HEK293 (cell line): Measurements from ENCODE around the gene GIN1.

Experiments used
- CTCF ChIA-PET: fragments of 350-600 bp; formaldehyde crosslinking; extraction: SDS; loops from one replicate; lab custom pipeline; 2021; ENCODE audit warnings: antibody characterized with exemption; lab: Yijun Ruan, JAX
- POLR2A ChIA-PET: fragments of 300-600 bp; formaldehyde crosslinking; extraction: SDS; loops from one replicate; lab custom pipeline; 2020; ENCODE audit warnings: antibody characterized with exemption, inconsistent platforms; lab: Yijun Ruan, JAX
- H3K27ac ChIP-seq: fragments of 200-500 bp; sonication (Bioruptor generic); 2 replicates; pipeline ENCODE4 v1.5.1; 2014; ENCODE audit warnings: low read depth, low read length, control low read depth, inconsistent platforms; ENCODE audit errors: extremely low read depth
- H3K36me3 ChIP-seq, 2 experiments: fragments of 200-500 bp in 1 of 2; sonication (Bioruptor generic) in 1 of 2; 1 replicate in 1 of 2; 2 replicates in 1 of 2; pipeline ENCODE4 v1.5.1; 2014 to 2017; ENCODE audit warnings: inconsistent platforms in 2 of 2, low read length in 2 of 2; ENCODE audit not compliant: control insufficient read depth in 2 of 2, insufficient read depth in 1 of 2
- H3K4me1 ChIP-seq: fragments of 200-500 bp; sonication (Bioruptor generic); 2 replicates; pipeline ENCODE4 v1.5.1; 2014; ENCODE audit warnings: mild to moderate bottlenecking, low read length, inconsistent platforms; ENCODE audit not compliant: control insufficient read depth, insufficient read depth
- H3K4me3 ChIP-seq: 2 replicates; pipeline ENCODE4 v1.5.1; 2011; ENCODE audit warnings: low read depth, mild to moderate bottlenecking, control low read depth, low read length, moderate library complexity
- H3K9me3 ChIP-seq: fragments of 200-500 bp; sonication (Bioruptor generic); 2 replicates; pipeline ENCODE4 v1.5.1; 2014; ENCODE audit warnings: low read depth, low read length, inconsistent platforms; ENCODE audit not compliant: control insufficient read depth, insufficient read depth
- BCL11A ChIP-seq: fragments of 450-650 bp; formaldehyde crosslinking; IDR thresholded peaks from 2 replicates; pipeline ENCODE4 v1.5.1; 2016; ENCODE audit warnings: low read depth, missing biosample characterization, missing genetic modification characterization
- MYNN ChIP-seq: fragments of 450-650 bp; formaldehyde crosslinking; IDR thresholded peaks from 2 replicates; pipeline ENCODE4 v1.5.1; 2016; ENCODE audit warnings: missing biosample characterization, missing genetic modification characterization, borderline replicate concordance
- SP7 ChIP-seq: fragments of 450-650 bp; formaldehyde crosslinking; IDR thresholded peaks from 2 replicates; pipeline ENCODE4 v1.5.1; 2016; ENCODE audit warnings: missing biosample characterization, missing genetic modification characterization
- TSHZ1 ChIP-seq: fragments of 450-650 bp; formaldehyde crosslinking; IDR thresholded peaks from 2 replicates; pipeline ENCODE4 v1.5.1; 2016; ENCODE audit warnings: missing biosample characterization, missing genetic modification characterization, borderline replicate concordance
- ZBTB49 ChIP-seq: fragments of 450-650 bp; formaldehyde crosslinking; IDR thresholded peaks from 2 replicates; pipeline ENCODE4 v1.5.1; 2016; ENCODE audit warnings: missing biosample characterization, missing genetic modification characterization, low read depth
- ZEB2 ChIP-seq: fragments of 450-650 bp; formaldehyde crosslinking; IDR thresholded peaks from 2 replicates; pipeline ENCODE4 v1.5.1; 2016; ENCODE audit warnings: missing biosample characterization, missing genetic modification characterization
- ZFP37 ChIP-seq: fragments of 450-650 bp; formaldehyde crosslinking; IDR thresholded peaks from 2 replicates; pipeline ENCODE4 v1.5.1; 2016; ENCODE audit warnings: missing biosample characterization, missing genetic modification characterization
- ZNF132 ChIP-seq: fragments of 450-650 bp; formaldehyde crosslinking; IDR thresholded peaks from 2 replicates; pipeline ENCODE4 v1.5.1; 2017; ENCODE audit warnings: missing biosample characterization, missing genetic modification characterization, borderline replicate concordance
- ZNF140 ChIP-seq: fragments of 450-650 bp; formaldehyde crosslinking; IDR thresholded peaks from 2 replicates; pipeline ENCODE4 v1.5.1; 2016; ENCODE audit warnings: missing biosample characterization, missing genetic modification characterization
- ZNF239 ChIP-seq: fragments of 450-650 bp; formaldehyde crosslinking; IDR thresholded peaks from 2 replicates; pipeline ENCODE4 v1.5.1; 2016; ENCODE audit warnings: missing biosample characterization, missing genetic modification characterization
- ZNF24 ChIP-seq: fragments of 450-650 bp; formaldehyde crosslinking; IDR thresholded peaks from 2 replicates; pipeline ENCODE4 v1.5.1; 2016; ENCODE audit warnings: missing biosample characterization, missing genetic modification characterization
- ZNF394 ChIP-seq: fragments of 450-650 bp; formaldehyde crosslinking; IDR thresholded peaks from 2 replicates; pipeline ENCODE4 v1.5.1; 2016; ENCODE audit warnings: missing biosample characterization, missing genetic modification characterization, mild to moderate bottlenecking, moderate library complexity, borderline replicate concordance
- ZNF423 ChIP-seq: fragments of 450-650 bp; formaldehyde crosslinking; IDR thresholded peaks from 2 replicates; pipeline ENCODE4 v1.5.1; 2016; ENCODE audit warnings: missing biosample characterization, missing genetic modification characterization
- ZNF426 ChIP-seq: fragments of 450-650 bp; formaldehyde crosslinking; IDR thresholded peaks from 2 replicates; pipeline ENCODE4 v1.5.1; 2017; ENCODE audit warnings: missing biosample characterization, missing genetic modification characterization, mild to moderate bottlenecking, inconsistent platforms, moderate library complexity
- ZNF514 ChIP-seq: fragments of 450-650 bp; formaldehyde crosslinking; IDR thresholded peaks from 2 replicates; pipeline ENCODE4 v1.5.1; 2016; ENCODE audit warnings: missing biosample characterization, missing genetic modification characterization
- ZNF521 ChIP-seq: fragments of 450-650 bp; formaldehyde crosslinking; IDR thresholded peaks from 2 replicates; pipeline ENCODE4 v1.5.1; 2017; ENCODE audit warnings: missing biosample characterization, mild to moderate bottlenecking, missing genetic modification characterization
- ZNF555 ChIP-seq: fragments of 450-650 bp; formaldehyde crosslinking; conservative IDR thresholded peaks from 2 replicates; pipeline ENCODE4 v1.5.1; 2017; ENCODE audit warnings: missing biosample characterization, mild to moderate bottlenecking, missing genetic modification characterization, inconsistent platforms
- ZNF623 ChIP-seq: fragments of 450-650 bp; formaldehyde crosslinking; IDR thresholded peaks from 2 replicates; pipeline ENCODE4 v1.5.1; 2016; ENCODE audit warnings: missing biosample characterization, missing genetic modification characterization
- ZNF626 ChIP-seq: fragments of 450-650 bp; sonication (Bioruptor Pico); formaldehyde crosslinking; IDR thresholded peaks from 2 replicates; pipeline ENCODE4 v1.5.1; 2018; ENCODE audit warnings: missing biosample characterization, missing genetic modification characterization, inconsistent platforms
- ZNF777 ChIP-seq: fragments of 450-650 bp; formaldehyde crosslinking; IDR thresholded peaks from 2 replicates; pipeline ENCODE4 v1.5.1; 2017; ENCODE audit warnings: missing biosample characterization, missing genetic modification characterization, borderline replicate concordance
- TF ChIP-seq, protein P1 (sequence below): fragments of 450-650 bp; formaldehyde crosslinking; conservative IDR thresholded peaks from 2 replicates; pipeline ENCODE4 v1.5.1; 2016; ENCODE audit warnings: low read depth, missing biosample characterization, missing genetic modification characterization
- TF ChIP-seq, protein P2 (sequence below): fragments of 450-650 bp; formaldehyde crosslinking; IDR thresholded peaks from 2 replicates; pipeline ENCODE4 v1.5.1; 2016; ENCODE audit warnings: missing biosample characterization, missing genetic modification characterization

GIN1 gene

DNA sequence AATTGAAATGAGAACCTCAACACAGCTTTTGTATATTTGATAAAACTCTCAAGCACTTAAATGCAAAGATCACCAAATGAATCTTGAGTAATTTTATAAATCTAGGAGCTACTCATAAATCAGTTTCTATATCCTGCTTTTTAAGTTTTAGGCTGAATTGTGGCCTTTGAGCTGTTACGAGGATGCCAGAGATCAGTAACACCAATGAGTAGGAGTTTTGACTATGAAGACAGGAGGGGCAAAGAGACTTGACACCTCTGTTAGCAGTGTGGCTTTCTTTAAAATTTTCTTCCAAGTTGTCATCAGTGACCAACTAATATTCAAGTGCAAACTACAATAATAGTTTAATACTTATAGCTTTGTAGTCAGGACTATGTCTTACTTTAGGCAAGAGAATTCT, 12.7 kb upstream of the GIN1 start:
- POLR2A ChIA-PET: no interaction called here
- Histone ChIP-seq H3K4me1 (no peaks in the 10 kb centered on the region), H3K36me3 (peaks cover 0 to 3% of the 10 kb centered on the region in 2 experiments; a peak in 2 of 3 replicates), H3K27ac (no peak overlapping the region), H3K9me3 (no peaks in the 10 kb centered on the region), H3K4me3 (no peak overlapping the region)
- CTCF ChIA-PET: no interaction called here
- TF ChIP-seq ZFP37 (tag by site-specific recombination) (no peak), ZNF626 (tag by site-specific recombination) (no peak), ZEB2 (no peak), MYNN (tag by site-specific recombination) (no peak), SP7 (no peak), ZNF514 (tag by site-specific recombination) (no peak)

- CTCF ChIA-PET: interaction anchor here (0.6 to 1.8 kb wide), 4 partner anchors 11 to 348 kb away, joined by 3 to 7 read pairs (median 3); no protein-coding TSS in a partner anchor
- Histone ChIP-seq H3K4me1 (no peaks in the 10 kb centered on the region), H3K27ac (no peak overlapping the region), H3K36me3 (peaks cover 0 to 3% of the 10 kb centered on the region in 2 experiments; a peak in 1 of 3 replicates), H3K9me3 (no peaks in the 10 kb centered on the region), H3K4me3 (no peak overlapping the region)
- POLR2A ChIA-PET: interaction anchor here (0.9 kb wide), 1 partner anchor 118 kb away, joined by 3 read pairs; no protein-coding TSS in a partner anchor
- TF ChIP-seq ZNF623 (tag by site-specific recombination): peak; percentile 30; the same call in 1 of the 2 replicates
- TF ChIP-seq, protein P1, sequence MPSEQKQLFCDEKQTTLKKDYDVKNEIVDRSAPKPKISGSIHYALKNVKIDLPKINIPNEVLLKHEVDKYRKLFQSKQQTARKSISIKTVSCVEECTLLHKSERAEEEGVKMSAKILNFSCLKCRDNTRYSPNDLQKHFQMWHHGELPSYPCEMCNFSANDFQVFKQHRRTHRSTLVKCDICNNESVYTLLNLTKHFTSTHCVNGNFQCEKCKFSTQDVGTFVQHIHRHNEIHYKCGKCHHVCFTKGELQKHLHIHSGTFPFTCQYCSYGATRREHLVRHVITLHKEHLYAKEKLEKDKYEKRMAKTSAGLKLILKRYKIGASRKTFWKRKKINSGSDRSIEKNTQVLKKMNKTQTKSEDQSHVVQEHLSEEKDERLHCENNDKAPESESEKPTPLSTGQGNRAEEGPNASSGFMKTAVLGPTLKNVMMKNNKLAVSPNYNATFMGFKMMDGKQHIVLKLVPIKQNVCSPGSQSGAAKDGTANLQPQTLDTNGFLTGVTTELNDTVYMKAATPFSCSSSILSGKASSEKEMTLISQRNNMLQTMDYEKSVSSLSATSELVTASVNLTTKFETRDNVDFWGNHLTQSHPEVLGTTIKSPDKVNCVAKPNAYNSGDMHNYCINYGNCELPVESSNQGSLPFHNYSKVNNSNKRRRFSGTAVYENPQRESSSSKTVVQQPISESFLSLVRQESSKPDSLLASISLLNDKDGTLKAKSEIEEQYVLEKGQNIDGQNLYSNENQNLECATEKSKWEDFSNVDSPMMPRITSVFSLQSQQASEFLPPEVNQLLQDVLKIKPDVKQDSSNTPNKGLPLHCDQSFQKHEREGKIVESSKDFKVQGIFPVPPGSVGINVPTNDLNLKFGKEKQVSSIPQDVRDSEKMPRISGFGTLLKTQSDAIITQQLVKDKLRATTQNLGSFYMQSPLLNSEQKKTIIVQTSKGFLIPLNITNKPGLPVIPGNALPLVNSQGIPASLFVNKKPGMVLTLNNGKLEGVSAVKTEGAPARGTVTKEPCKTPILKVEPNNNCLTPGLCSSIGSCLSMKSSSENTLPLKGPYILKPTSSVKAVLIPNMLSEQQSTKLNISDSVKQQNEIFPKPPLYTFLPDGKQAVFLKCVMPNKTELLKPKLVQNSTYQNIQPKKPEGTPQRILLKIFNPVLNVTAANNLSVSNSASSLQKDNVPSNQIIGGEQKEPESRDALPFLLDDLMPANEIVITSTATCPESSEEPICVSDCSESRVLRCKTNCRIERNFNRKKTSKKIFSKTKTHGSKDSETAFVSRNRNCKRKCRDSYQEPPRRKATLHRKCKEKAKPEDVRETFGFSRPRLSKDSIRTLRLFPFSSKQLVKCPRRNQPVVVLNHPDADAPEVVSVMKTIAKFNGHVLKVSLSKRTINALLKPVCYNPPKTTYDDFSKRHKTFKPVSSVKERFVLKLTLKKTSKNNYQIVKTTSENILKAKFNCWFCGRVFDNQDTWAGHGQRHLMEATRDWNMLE (tag by site-specific recombination): peak; percentile 51; the same call in 1 of the 2 replicates
- TF ChIP-seq, protein P2, sequence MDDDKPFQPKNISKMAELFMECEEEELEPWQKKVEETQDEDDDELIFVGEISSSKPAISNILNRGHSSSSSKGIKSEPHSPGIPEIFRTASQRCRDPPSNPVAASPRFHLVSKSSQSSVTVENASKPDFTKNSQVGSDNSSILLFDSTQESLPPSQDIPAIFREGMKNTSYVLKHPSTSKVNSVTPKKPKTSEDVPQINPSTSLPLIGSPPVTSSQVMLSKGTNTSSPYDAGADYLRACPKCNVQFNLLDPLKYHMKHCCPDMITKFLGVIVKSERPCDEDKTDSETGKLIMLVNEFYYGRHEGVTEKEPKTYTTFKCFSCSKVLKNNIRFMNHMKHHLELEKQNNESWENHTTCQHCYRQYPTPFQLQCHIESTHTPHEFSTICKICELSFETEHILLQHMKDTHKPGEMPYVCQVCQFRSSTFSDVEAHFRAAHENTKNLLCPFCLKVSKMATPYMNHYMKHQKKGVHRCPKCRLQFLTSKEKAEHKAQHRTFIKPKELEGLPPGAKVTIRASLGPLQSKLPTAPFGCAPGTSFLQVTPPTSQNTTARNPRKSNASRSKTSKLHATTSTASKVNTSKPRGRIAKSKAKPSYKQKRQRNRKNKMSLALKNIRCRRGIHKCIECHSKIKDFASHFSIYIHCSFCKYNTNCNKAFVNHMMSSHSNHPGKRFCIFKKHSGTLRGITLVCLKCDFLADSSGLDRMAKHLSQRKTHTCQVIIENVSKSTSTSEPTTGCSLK (tag by site-specific recombination): no peak
- TF ChIP-seq ZNF423: no peak
- peak; percentile 56; the same call in 1 of the 2 replicates for TF ChIP-seq ZNF394 (tag by site-specific recombination)
- no peak for TF ChIP-seq BCL11A (tag by site-specific recombination)
- TF ChIP-seq ZNF626 (tag by site-specific recombination): no peak
- peak; percentile 48; the same call in 1 of the 2 replicates for TF ChIP-seq ZNF140 (tag by site-specific recombination)
- TF ChIP-seq ZNF514 (tag by site-specific recombination): no peak
- TF ChIP-seq ZBTB49: no peak
- peak; percentile 44 for TF ChIP-seq ZNF426 (tag by site-specific recombination)
- no peak for TF ChIP-seq ZNF777 (tag by site-specific recombination)
- TF ChIP-seq TSHZ1 (tag by site-specific recombination): no peak
- TF ChIP-seq ZNF24: no peak
- TF ChIP-seq ZNF132 (tag by site-specific recombination): no peak
- TF ChIP-seq ZNF239 (tag by site-specific recombination): no peak
- TF ChIP-seq ZNF521 (tag by site-specific recombination): no peak
- TF ChIP-seq ZNF555 (tag by site-specific recombination): peak; percentile 26
These were observed 8.3 kb upstream of the GIN1 start for GRCh38 chr5:103128202-103128601.
